Amniotic stem cell (primary cell): ENCODE data around the gene PRPF18.
A peak's percentile ranks its signal among the peaks of the same experiment; 100 is the strongest.
"Not testable (repeated sequence)": the region's sequence is repeated elsewhere in the genome, so short reads cannot be mapped to it uniquely, and the experiment has no call there.

ENCODE experiments used
- DNase-seq: peaks from one replicate; lab custom pipeline; 2025; lab: John Stamatoyannopoulos, UW

Gene PRPF18

GRCh38 chr10:13586676-13587355, at the start of gene PRPF18:
PRPF18 (plus strand) TSS chr10:13586965; CDS start chr10:13587087, 122 bp downstream.
- DNase-seq = peak; percentile 84

- not testable (repeated sequence) for DNase-seq
Measured at GRCh38 chr10:13537985-13538384, 48.8 kb upstream of the PRPF18 start.

GRCh38 chr10:13542533-13542932, 44.2 kb upstream of the PRPF18 start:
- DNase-seq = no peak

GRCh38 chr10:13550802-13551201, 36.0 kb upstream of the PRPF18 start:
- DNase-seq = no peak

GRCh38 chr10:13555884-13556510, 30.8 kb upstream of the PRPF18 start:
- DNase-seq = no peak

- no peak for DNase-seq
Measured at GRCh38 chr10:13559124-13559700, 27.6 kb upstream of the PRPF18 start.

- DNase-seq = peak; percentile 10
Measured at GRCh38 chr10:13560597-13560996, 26.2 kb upstream of the PRPF18 start.

- no peak for DNase-seq
Measured at GRCh38 chr10:13563481-13564445, 23.0 kb upstream of the PRPF18 start.

- DNase-seq = no peak
Measured at GRCh38 chr10:13564576-13564975, 22.2 kb upstream of the PRPF18 start.

- DNase-seq = no peak
Measured at GRCh38 chr10:13567030-13567429, 19.7 kb upstream of the PRPF18 start.

GRCh38 chr10:13571541-13571940, 15.2 kb upstream of the PRPF18 start:
- DNase-seq = no peak

- DNase-seq = no peak
Measured at GRCh38 chr10:13573960-13574359, 12.8 kb upstream of the PRPF18 start.

GRCh38 chr10:13585195-13585751, 1.5 kb upstream of the PRPF18 start:
- no peak for DNase-seq

- DNase-seq = no peak
Measured at GRCh38 chr10:13585943-13586342, 822 bp upstream of the PRPF18 start.

GRCh38 chr10:13587391-13587790, 626 bp downstream of the PRPF18 start:
- DNase-seq = no peak

GRCh38 chr10:13589316-13589715, 2.6 kb downstream of the PRPF18 start:
- DNase-seq = no peak

GRCh38 chr10:13590886-13591285, 4.1 kb downstream of the PRPF18 start:
- no peak for DNase-seq

- no peak for DNase-seq
Measured at GRCh38 chr10:13592306-13592705, 5.5 kb downstream of the PRPF18 start.

GRCh38 chr10:13593535-13593934, 6.8 kb downstream of the PRPF18 start:
- no peak for DNase-seq

GRCh38 chr10:13594641-13595040, 7.9 kb downstream of the PRPF18 start:
- DNase-seq = no peak

- no peak for DNase-seq
Measured at GRCh38 chr10:13597909-13598308, 11.1 kb downstream of the PRPF18 start.
